Activated T-cell treated with anti-CD3 and anti-CD28 coated beads for 24 hours (primary cell): ENCODE data around the gene MSH6.

ENCODE experiments used
- DNase-seq: peaks from one replicate; pipeline ENCODE4 v3.0.0-alpha.2; 2020; ENCODE audit warnings: low read depth

Gene MSH6

GRCh38 chr2:47779426-47779790, 3.5 kb upstream of the MSH6 start:
- DNase-seq, result no peak

GRCh38 chr2:47782381-47782670, 619 bp upstream of the MSH6 start:
- DNase-seq, result no peak

GRCh38 chr2:47783486-47784351, 774 bp downstream of the MSH6 start:
- peak; percentile 55 for DNase-seq

GRCh38 chr2:47784352-47784851, 1.5 kb downstream of the MSH6 start:
- DNase-seq, result no peak

GRCh38 chr2:47785986-47786385, 3.0 kb downstream of the MSH6 start:
- DNase-seq, result no peak

- no peak for DNase-seq
Observed at GRCh38 chr2:47796090-47796697, 13.2 kb downstream of the MSH6 start.

- DNase-seq, result no peak
Observed at GRCh38 chr2:47798631-47799030, 15.7 kb downstream of the MSH6 start.

- no peak for DNase-seq
Observed at GRCh38 chr2:47799031-47799609, 16.2 kb downstream of the MSH6 start.

GRCh38 chr2:47801118-47801517, 18.2 kb downstream of the MSH6 start:
- DNase-seq, result no peak

- DNase-seq, result no peak
Observed at GRCh38 chr2:47803363-47803762, 20.4 kb downstream of the MSH6 start.

GRCh38 chr2:47803770-47804169, 20.8 kb downstream of the MSH6 start:
- no peak for DNase-seq

GRCh38 chr2:47805850-47806249, 22.9 kb downstream of the MSH6 start:
- DNase-seq, result no peak

- no peak for DNase-seq
Observed at GRCh38 chr2:47808614-47809013, 25.7 kb downstream of the MSH6 start.

- DNase-seq, result no peak
Observed at GRCh38 chr2:47809903-47810302, 27.0 kb downstream of the MSH6 start.

- DNase-seq, result no peak
Observed at GRCh38 chr2:47810850-47811249, 27.9 kb downstream of the MSH6 start.

- DNase-seq, result no peak
Observed at GRCh38 chr2:47811668-47812067, 28.7 kb downstream of the MSH6 start.

GRCh38 chr2:47815764-47816163, 32.8 kb downstream of the MSH6 start:
- no peak for DNase-seq

- DNase-seq, result no peak
Observed at GRCh38 chr2:47818777-47819176, 35.8 kb downstream of the MSH6 start.

GRCh38 chr2:47819834-47820233, 36.9 kb downstream of the MSH6 start:
- no peak for DNase-seq

GRCh38 chr2:47822518-47822917, 39.6 kb downstream of the MSH6 start:
- no peak for DNase-seq

- no peak for DNase-seq
Observed at GRCh38 chr2:47833516-47833968, 50.6 kb downstream of the MSH6 start.

- DNase-seq, result no peak
Observed at GRCh38 chr2:47838249-47838648, 55.3 kb downstream of the MSH6 start.

- no peak for DNase-seq
Observed at GRCh38 chr2:47838686-47839085, 55.7 kb downstream of the MSH6 start.
